Measurements from ENCODE around the gene AKR1D1. TPM values are rescaled to one million over a fixed set of nuclear protein-coding genes. Genes with fewer than 3 reads are reported as not detected.

The AKR1D1 gene
- total and polyA plus RNA-seq, 2 donors (not counting 1 experiment from before 2014, with no cell fraction given): not detected

GRCh38 chr7:138105221-138105620, 29.0 kb downstream of the AKR1D1 start:
- no peak for ATAC-seq (ENCODE audit: low read depth)
- Mint-ChIP-seq H3K27ac (no peak overlapping the region), H3K27me3 (peaks cover 4% of the 10 kb centered on the region), H3K9me3 (ENCODE audit: insufficient read depth) (no peaks in the 10 kb centered on the region), H3K4me3 (no peak overlapping the region), H3K4me1 (no peaks in the 10 kb centered on the region)
- Histone ChIP-seq H3K4me2 (replicated peaks; ENCODE audit: low read depth, low read length, poor library complexity, severe bottlenecking) (no peak overlapping the region), H4K20me1 (ENCODE audit: control insufficient read depth, insufficient read depth, low read length, poor library complexity, severe bottlenecking) (no peaks in the 10 kb centered on the region), H3K36me3 (replicated peaks in 1 of 2; ENCODE audit: control extremely low read depth in 1 of 2, control insufficient read depth in 1 of 2, extremely low read depth in 1 of 2, insufficient read depth in 2 of 2, low read length in 1 of 2) (no peaks in the 10 kb centered on the region), H2AFZ (ENCODE audit: insufficient read depth, low read depth, low read length, poor library complexity, severe bottlenecking) (no peak overlapping the region), H3K9me3 (ENCODE audit: control extremely low read depth in 1 of 3, control insufficient read depth in 2 of 3, insufficient read depth in 1 of 3, low read length in 2 of 3) (no peaks in the 10 kb centered on the region), H3K4me3 (ENCODE audit: control extremely low read depth in 1 of 5, extremely low read depth in 1 of 5, insufficient read depth in 1 of 5, low read depth in 2 of 5, low read length in 4 of 5) (no peak overlapping the region), H3K79me2 (ENCODE audit: control insufficient read depth, insufficient read depth, low read length) (no peaks in the 10 kb centered on the region), H3K4me1 (ENCODE audit: control insufficient read depth in 2 of 2, insufficient read depth in 2 of 2, low read length in 2 of 2) (no peaks in the 10 kb centered on the region), H3K27ac (ENCODE audit: low read length in 2 of 2) (no peak overlapping the region), H3K9ac (ENCODE audit: low read length) (no peak overlapping the region), H3K27me3 (replicated peaks in 1 of 4; ENCODE audit: control extremely low read depth in 1 of 4, control insufficient read depth in 3 of 4, insufficient read depth in 4 of 4, low read length in 3 of 4) (no peaks in the 10 kb centered on the region)
- TF ChIP-seq CTCF (IDR thresholded peaks at IDR 0.05): no peak
- no peak for TF ChIP-seq EZH2 (IDR thresholded peaks at IDR 0.05; ENCODE audit: borderline replicate concordance, insufficient read depth, low read depth, low read length, poor library complexity, severe bottlenecking)
- CTCF ChIA-PET: no interaction called here
- 100% methylated on average over 2 of the region's 5 CpGs for WGBS (ENCODE audit: insufficient coverage)
- POLR2A ChIA-PET: no interaction called here
- DNase-seq: no peak
- intact Hi-C loops (cut with micrococcal nuclease): no loop called here

- ATAC-seq (ENCODE audit: low read depth) (no peak), DNase-seq (no peak)
- H3K4me3 Mint-ChIP-seq: no peak overlapping the region
- CTCF ChIA-PET: no interaction called here
- no peak overlapping the region for H3K4me2 ChIP-seq (replicated peaks; ENCODE audit: low read depth, low read length, poor library complexity, severe bottlenecking)
- H2AFZ ChIP-seq (ENCODE audit: insufficient read depth, low read depth, low read length, poor library complexity, severe bottlenecking): no peak overlapping the region
- no peaks in the 10 kb centered on the region for H3K4me1 ChIP-seq (ENCODE audit: control insufficient read depth in 2 of 2, insufficient read depth in 2 of 2, low read length in 2 of 2)
- no peak overlapping the region for H3K27ac ChIP-seq (ENCODE audit: low read length in 2 of 2)
- no peaks in the 10 kb centered on the region for H3K9me3 Mint-ChIP-seq (ENCODE audit: insufficient read depth)
- H3K27me3 Mint-ChIP-seq: peaks cover 9% of the 10 kb centered on the region
- no peak overlapping the region for H3K4me3 ChIP-seq (ENCODE audit: control extremely low read depth in 1 of 5, extremely low read depth in 1 of 5, insufficient read depth in 1 of 5, low read depth in 2 of 5, low read length in 4 of 5)
- POLR2A ChIA-PET: no interaction called here
- H3K9ac ChIP-seq (ENCODE audit: low read length): no peak overlapping the region
- no peaks in the 10 kb centered on the region for H3K9me3 ChIP-seq (ENCODE audit: control extremely low read depth in 1 of 3, control insufficient read depth in 2 of 3, insufficient read depth in 1 of 3, low read length in 2 of 3)
- H3K36me3 ChIP-seq (replicated peaks in 1 of 2; ENCODE audit: control extremely low read depth in 1 of 2, control insufficient read depth in 1 of 2, extremely low read depth in 1 of 2, insufficient read depth in 2 of 2, low read length in 1 of 2): no peaks in the 10 kb centered on the region
- intact Hi-C loops (cut with micrococcal nuclease): no loop called here
- H3K27ac Mint-ChIP-seq: no peak overlapping the region
- 100% methylated on average over 2 of the region's 3 CpGs for WGBS (ENCODE audit: insufficient coverage)
- H3K27me3 ChIP-seq (replicated peaks in 1 of 4; ENCODE audit: control extremely low read depth in 1 of 4, control insufficient read depth in 3 of 4, insufficient read depth in 4 of 4, low read length in 3 of 4): no peaks in the 10 kb centered on the region
- TF ChIP-seq EZH2 (IDR thresholded peaks at IDR 0.05; ENCODE audit: borderline replicate concordance, insufficient read depth, low read depth, low read length, poor library complexity, severe bottlenecking): no peak
- TF ChIP-seq CTCF (IDR thresholded peaks at IDR 0.05): no peak
- no peaks in the 10 kb centered on the region for H4K20me1 ChIP-seq (ENCODE audit: control insufficient read depth, insufficient read depth, low read length, poor library complexity, severe bottlenecking)
- no peaks in the 10 kb centered on the region for H3K4me1 Mint-ChIP-seq
- no peaks in the 10 kb centered on the region for H3K79me2 ChIP-seq (ENCODE audit: control insufficient read depth, insufficient read depth, low read length)
These were observed 38.8 kb downstream of the AKR1D1 start for GRCh38 chr7:138115047-138115446.

Data from B cell (primary cell).